GM10266 (cell line): ENCODE data around the gene SIVA1.
"Not testable (repeated sequence)": the region's sequence is repeated elsewhere in the genome, so short reads cannot be mapped to it uniquely, and the experiment has no call there.

Experiments used
- DNase-seq: peaks from one replicate; pipeline ENCODE4 v3.0.0; 2012; ENCODE audit errors: extremely low spot score
- CTCF ChIP-seq: IDR thresholded peaks from 2 replicates; pipeline ENCODE4 v1.5.1; 2012; ENCODE audit warnings: mild to moderate bottlenecking, low read depth; ENCODE audit not compliant: control insufficient read depth, insufficient read depth; ENCODE audit errors: missing control alignments

The SIVA1 gene

GRCh38 chr14:104725772-104726548 lies 27.0 kb upstream of the SIVA1 start:
- TF ChIP-seq CTCF, result no peak
- DNase-seq, result no peak

- no peak for TF ChIP-seq CTCF
- no peak for DNase-seq
Measured at GRCh38 chr14:104726600-104727451, 26.1 kb upstream of the SIVA1 start.

DNA sequence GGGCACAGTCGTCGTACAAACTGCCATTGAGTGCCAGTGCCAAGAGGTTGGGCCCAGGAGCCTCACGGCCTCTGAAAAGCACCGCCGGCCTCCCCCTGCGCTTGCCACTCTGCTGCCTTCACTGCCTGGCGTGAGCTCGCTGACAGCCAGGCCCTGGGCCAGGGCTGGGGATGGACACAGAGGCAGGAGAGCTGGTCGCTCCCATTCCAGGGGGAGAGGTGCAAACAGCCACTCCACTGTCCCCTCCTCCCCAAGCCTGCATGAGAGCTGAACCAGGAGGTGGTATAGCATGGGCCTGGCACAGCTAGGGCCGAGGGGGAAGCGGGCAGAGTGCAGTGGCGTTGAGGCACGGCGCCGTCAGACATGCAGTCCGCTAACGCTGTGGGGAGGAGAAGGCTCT lies 24.3 kb upstream of the SIVA1 start:
- no peak for TF ChIP-seq CTCF
- no peak for DNase-seq

DNA sequence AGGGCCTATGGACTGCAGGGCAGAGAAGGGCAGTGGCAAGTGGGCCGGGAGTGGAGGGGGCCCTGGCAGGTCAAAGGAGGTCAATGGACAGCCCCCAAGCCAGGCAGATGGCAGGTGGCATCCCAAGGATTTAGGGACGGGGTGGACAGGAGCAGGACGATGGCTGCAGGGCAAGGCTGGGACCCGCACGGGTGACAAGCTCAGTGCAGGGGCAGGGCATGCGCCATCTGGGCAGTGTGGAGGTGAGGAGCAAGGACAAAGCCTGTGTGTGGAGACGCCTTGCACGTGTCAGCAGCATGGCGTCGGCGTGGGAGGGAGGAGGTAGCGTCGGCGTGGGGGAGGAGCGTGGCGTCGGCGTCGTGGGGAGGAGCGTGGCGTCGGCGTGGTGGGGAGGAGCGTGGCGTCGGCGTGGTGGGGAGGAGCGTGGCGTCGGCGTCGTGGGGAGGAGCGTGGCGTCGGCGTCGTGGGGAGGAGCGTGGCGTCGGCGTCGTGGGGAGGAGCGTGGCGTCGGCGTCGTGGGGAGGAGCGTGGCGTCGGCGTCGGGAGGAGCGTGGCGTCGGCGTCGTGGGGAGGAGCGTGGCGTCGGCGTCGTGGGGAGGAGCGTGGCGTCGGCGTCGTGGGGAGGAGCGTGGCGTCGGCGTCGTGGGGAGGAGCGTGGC lies 23.6 kb upstream of the SIVA1 start:
- DNase-seq, result not testable (repeated sequence)

DNA sequence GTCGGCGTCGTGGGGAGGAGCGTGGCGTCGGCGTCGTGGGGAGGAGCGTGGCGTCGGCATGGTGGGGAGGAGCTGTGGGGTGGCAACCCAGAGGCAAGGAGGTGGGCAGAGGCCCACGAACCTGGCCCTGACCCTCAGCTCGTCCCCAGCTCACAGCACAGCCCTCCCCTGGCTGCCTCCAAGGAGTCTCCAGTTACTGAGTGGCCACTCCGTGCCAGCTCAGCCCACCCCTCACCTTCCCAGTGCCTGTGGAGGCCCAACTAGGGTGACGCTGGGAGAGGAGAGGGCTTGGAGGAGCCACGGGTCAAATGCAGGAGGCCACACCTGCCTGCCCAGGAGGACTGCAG lies 23.1 kb upstream of the SIVA1 start:
- no peak for TF ChIP-seq CTCF
- DNase-seq, result no peak

DNA sequence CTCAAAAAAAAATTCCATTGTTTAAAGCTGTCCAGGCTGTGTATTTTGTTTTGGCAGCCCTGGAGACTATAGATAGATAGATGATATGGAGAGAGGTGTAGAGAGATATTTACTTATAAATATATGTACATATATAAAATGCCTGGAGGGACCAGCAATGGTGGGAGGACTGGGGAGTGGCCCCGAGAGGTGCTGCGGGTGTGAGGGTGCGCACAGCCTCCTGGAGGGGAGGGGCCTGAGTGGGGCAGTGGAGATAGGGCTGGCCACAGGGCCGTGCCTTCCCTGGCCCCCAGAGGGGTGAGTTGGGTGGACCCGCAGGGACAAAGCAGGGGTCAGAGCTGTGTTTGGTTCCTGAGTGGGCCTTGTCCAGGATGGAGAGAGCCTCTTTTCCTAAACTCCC lies 22.5 kb upstream of the SIVA1 start:
- no peak for DNase-seq
- no peak for TF ChIP-seq CTCF

GRCh38 chr14:104731320-104732294 lies 21.3 kb upstream of the SIVA1 start:
- no peak for TF ChIP-seq CTCF
- no peak for DNase-seq
